ENCODE results near the gene HS3ST4. TPM values are rescaled to one million over a fixed set of nuclear protein-coding genes. Genes with fewer than 3 reads are reported as not detected.

HS3ST4 gene
- total and polyA plus RNA-seq, 2 donors (not counting 1 experiment from before 2014, with no cell fraction given) = not detected

- Histone ChIP-seq H3K79me2 (ENCODE audit: control insufficient read depth, insufficient read depth, low read length) (no peaks in the 10 kb centered on the region), H3K27ac (ENCODE audit: low read length in 2 of 2) (no peak overlapping the region), H3K36me3 (replicated peaks in 1 of 2; ENCODE audit: control extremely low read depth in 1 of 2, control insufficient read depth in 1 of 2, extremely low read depth in 1 of 2, insufficient read depth in 2 of 2, low read length in 1 of 2) (no peaks in the 10 kb centered on the region), H3K4me3 (ENCODE audit: control extremely low read depth in 1 of 5, extremely low read depth in 1 of 5, insufficient read depth in 1 of 5, low read depth in 2 of 5, low read length in 4 of 5) (no peak overlapping the region), H3K4me2 (replicated peaks; ENCODE audit: low read depth, low read length, poor library complexity, severe bottlenecking) (no peak overlapping the region), H4K20me1 (ENCODE audit: control insufficient read depth, insufficient read depth, low read length, poor library complexity, severe bottlenecking) (no peaks in the 10 kb centered on the region), H2AFZ (ENCODE audit: insufficient read depth, low read depth, low read length, poor library complexity, severe bottlenecking) (no peak overlapping the region), H3K9ac (ENCODE audit: low read length) (no peak overlapping the region), H3K9me3 (ENCODE audit: control extremely low read depth in 1 of 3, control insufficient read depth in 2 of 3, insufficient read depth in 1 of 3, low read length in 2 of 3) (no peaks in the 10 kb centered on the region), H3K4me1 (ENCODE audit: control insufficient read depth in 2 of 2, insufficient read depth in 2 of 2, low read length in 2 of 2) (no peaks in the 10 kb centered on the region), H3K27me3 (replicated peaks in 1 of 4; ENCODE audit: control extremely low read depth in 1 of 4, control insufficient read depth in 3 of 4, insufficient read depth in 4 of 4, low read length in 3 of 4) (no peaks in the 10 kb centered on the region)
- Mint-ChIP-seq H3K4me3 (no peak overlapping the region), H3K9me3 (ENCODE audit: insufficient read depth) (peaks cover 3% of the 10 kb centered on the region), H3K27ac (no peak overlapping the region), H3K27me3 (peaks cover 4% of the 10 kb centered on the region), H3K4me1 (no peaks in the 10 kb centered on the region)
- TF ChIP-seq CTCF (IDR thresholded peaks at IDR 0.05) (no peak), EZH2 (IDR thresholded peaks at IDR 0.05; ENCODE audit: borderline replicate concordance, insufficient read depth, low read depth, low read length, poor library complexity, severe bottlenecking) (no peak)
- ATAC-seq (ENCODE audit: low read depth) (no peak), DNase-seq (no peak)
- WGBS (ENCODE audit: insufficient coverage) = no CpG with 5 or more reads among the region's 3 CpGs
- intact Hi-C loops (cut with micrococcal nuclease) = no loop called here
- POLR2A ChIA-PET = no interaction called here
- CTCF ChIA-PET = no interaction called here
Observed at GRCh38 chr16:26118575-26118974, 426.8 kb downstream of the HS3ST4 start.

- ATAC-seq (ENCODE audit: low read depth) = no peak
- TF ChIP-seq EZH2 (IDR thresholded peaks at IDR 0.05; ENCODE audit: borderline replicate concordance, insufficient read depth, low read depth, low read length, poor library complexity, severe bottlenecking) (no peak), CTCF (IDR thresholded peaks at IDR 0.05) (no peak)
Observed at GRCh38 chr16:26120729-26121128, 429.0 kb downstream of the HS3ST4 start.

More at GRCh38 chr16:26120729-26121128, 429.0 kb downstream of the HS3ST4 start:
- CTCF ChIA-PET = no interaction called here
- Mint-ChIP-seq H3K4me3 (no peak overlapping the region), H3K27me3 (no peaks in the 10 kb centered on the region), H3K9me3 (ENCODE audit: insufficient read depth) (no peaks in the 10 kb centered on the region), H3K4me1 (no peaks in the 10 kb centered on the region), H3K27ac (no peak overlapping the region)
- POLR2A ChIA-PET = no interaction called here
- no peaks in the 10 kb centered on the region for H3K27me3 ChIP-seq (replicated peaks in 1 of 4; ENCODE audit: control extremely low read depth in 1 of 4, control insufficient read depth in 3 of 4, insufficient read depth in 4 of 4, low read length in 3 of 4)
- no peak overlapping the region for H3K9ac ChIP-seq (ENCODE audit: low read length)
- H3K4me1 ChIP-seq (ENCODE audit: control insufficient read depth in 2 of 2, insufficient read depth in 2 of 2, low read length in 2 of 2) = no peaks in the 10 kb centered on the region
- no peak overlapping the region for H3K27ac ChIP-seq (ENCODE audit: low read length in 2 of 2)
- H3K9me3 ChIP-seq (ENCODE audit: control extremely low read depth in 1 of 3, control insufficient read depth in 2 of 3, insufficient read depth in 1 of 3, low read length in 2 of 3) = no peaks in the 10 kb centered on the region
- no peak overlapping the region for H3K4me2 ChIP-seq (replicated peaks; ENCODE audit: low read depth, low read length, poor library complexity, severe bottlenecking)
- intact Hi-C loops (cut with micrococcal nuclease) = no loop called here
- H3K4me3 ChIP-seq (ENCODE audit: control extremely low read depth in 1 of 5, extremely low read depth in 1 of 5, insufficient read depth in 1 of 5, low read depth in 2 of 5, low read length in 4 of 5) = no peak overlapping the region
- no peaks in the 10 kb centered on the region for H3K36me3 ChIP-seq (replicated peaks in 1 of 2; ENCODE audit: control extremely low read depth in 1 of 2, control insufficient read depth in 1 of 2, extremely low read depth in 1 of 2, insufficient read depth in 2 of 2, low read length in 1 of 2)
- no peaks in the 10 kb centered on the region for H3K79me2 ChIP-seq (ENCODE audit: control insufficient read depth, insufficient read depth, low read length)
- H2AFZ ChIP-seq (ENCODE audit: insufficient read depth, low read depth, low read length, poor library complexity, severe bottlenecking) = no peak overlapping the region
- H4K20me1 ChIP-seq (ENCODE audit: control insufficient read depth, insufficient read depth, low read length, poor library complexity, severe bottlenecking) = no peaks in the 10 kb centered on the region
- DNase-seq = no peak
- WGBS (ENCODE audit: insufficient coverage) = 100% methylated on average over 2 of the region's 3 CpGs

Measured in B cell (primary cell).